K562 (cell line): ENCODE results near the gene PHKA2.

Experiments used
- CHD2 ChIP-seq: IDR thresholded peaks from 2 replicates; pipeline ENCODE4 v1.6.1; 2011; ENCODE audit warnings: low read depth, low read length
- RBM17 ChIP-seq: fragments of 200-400 bp; formaldehyde crosslinking; IDR thresholded peaks from 2 replicates; pipeline ENCODE4 v1.6.1; 2017; ENCODE audit warnings: low read depth, mild to moderate bottlenecking, low read length, borderline replicate concordance
- ZNF76 ChIP-seq: fragments of 250-450 bp; sonication (Bioruptor Pico); IDR thresholded peaks from 2 replicates; pipeline ENCODE4 v1.4.0; 2020; ENCODE audit warnings: mild to moderate bottlenecking, moderate library complexity, borderline replicate concordance
- TF ChIP-seq, protein P1 (sequence below): IDR thresholded peaks from 3 replicates; pipeline ENCODE4 v1.6.1; 2011; ENCODE audit warnings: borderline replicate concordance, mild to moderate bottlenecking; ENCODE audit not compliant: insufficient read length, insufficient read depth
- TF ChIP-seq, protein P2 (sequence below), 3 experiments: IDR thresholded peaks in 2 of 3; conservative IDR thresholded peaks in 1 of 3; 2 replicates each; pipeline ENCODE4 v1.5.1; 2011 to 2012; ENCODE audit warnings: low read length in 3 of 3, mild to moderate bottlenecking in 3 of 3, control low read depth in 2 of 3, improper control_type of control experiment in 1 of 3, inconsistent platforms in 1 of 3, low read depth in 1 of 3, mixed read lengths in 1 of 3, moderate library complexity in 1 of 3; ENCODE audit not compliant: insufficient read depth in 2 of 3

DNA sequence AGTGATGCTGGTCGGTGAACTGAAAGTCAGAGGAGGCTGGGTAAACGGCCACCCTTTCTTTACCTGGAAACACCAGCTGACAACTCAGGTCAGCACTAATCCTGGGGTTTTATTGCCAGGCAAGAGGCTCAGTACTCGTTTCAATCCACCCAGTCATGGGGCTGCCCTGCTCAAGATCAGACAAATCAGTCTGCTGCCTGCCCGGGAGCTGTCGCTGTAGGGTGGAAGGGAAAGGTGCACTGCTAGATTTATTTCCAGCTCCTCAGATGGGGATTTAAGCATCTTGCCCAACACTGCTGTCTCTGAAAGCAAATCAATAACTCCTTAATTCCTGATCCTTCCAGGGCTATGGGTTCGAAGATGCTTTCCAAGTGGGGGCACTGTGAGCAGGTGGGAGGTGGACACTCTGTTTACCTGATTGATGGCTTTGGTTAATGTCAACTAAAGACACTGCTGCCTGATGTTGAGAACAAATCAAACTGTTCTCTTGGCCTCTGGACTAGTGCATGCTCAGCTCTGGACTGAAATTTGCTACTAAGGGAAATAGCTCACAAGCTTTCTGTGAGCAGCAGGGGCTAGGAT lies 59.3 kb downstream of the PHKA2 start:
- TF ChIP-seq CHD2, result no peak
- TF ChIP-seq, protein P1, sequence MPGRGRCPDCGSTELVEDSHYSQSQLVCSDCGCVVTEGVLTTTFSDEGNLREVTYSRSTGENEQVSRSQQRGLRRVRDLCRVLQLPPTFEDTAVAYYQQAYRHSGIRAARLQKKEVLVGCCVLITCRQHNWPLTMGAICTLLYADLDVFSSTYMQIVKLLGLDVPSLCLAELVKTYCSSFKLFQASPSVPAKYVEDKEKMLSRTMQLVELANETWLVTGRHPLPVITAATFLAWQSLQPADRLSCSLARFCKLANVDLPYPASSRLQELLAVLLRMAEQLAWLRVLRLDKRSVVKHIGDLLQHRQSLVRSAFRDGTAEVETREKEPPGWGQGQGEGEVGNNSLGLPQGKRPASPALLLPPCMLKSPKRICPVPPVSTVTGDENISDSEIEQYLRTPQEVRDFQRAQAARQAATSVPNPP, result no peak
- TF ChIP-seq RBM17, result no peak
- no peak for TF ChIP-seq ZNF76
- TF ChIP-seq, protein P2, sequence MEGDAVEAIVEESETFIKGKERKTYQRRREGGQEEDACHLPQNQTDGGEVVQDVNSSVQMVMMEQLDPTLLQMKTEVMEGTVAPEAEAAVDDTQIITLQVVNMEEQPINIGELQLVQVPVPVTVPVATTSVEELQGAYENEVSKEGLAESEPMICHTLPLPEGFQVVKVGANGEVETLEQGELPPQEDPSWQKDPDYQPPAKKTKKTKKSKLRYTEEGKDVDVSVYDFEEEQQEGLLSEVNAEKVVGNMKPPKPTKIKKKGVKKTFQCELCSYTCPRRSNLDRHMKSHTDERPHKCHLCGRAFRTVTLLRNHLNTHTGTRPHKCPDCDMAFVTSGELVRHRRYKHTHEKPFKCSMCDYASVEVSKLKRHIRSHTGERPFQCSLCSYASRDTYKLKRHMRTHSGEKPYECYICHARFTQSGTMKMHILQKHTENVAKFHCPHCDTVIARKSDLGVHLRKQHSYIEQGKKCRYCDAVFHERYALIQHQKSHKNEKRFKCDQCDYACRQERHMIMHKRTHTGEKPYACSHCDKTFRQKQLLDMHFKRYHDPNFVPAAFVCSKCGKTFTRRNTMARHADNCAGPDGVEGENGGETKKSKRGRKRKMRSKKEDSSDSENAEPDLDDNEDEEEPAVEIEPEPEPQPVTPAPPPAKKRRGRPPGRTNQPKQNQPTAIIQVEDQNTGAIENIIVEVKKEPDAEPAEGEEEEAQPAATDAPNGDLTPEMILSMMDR (IDR thresholded peaks at IDR 0.05 in 2 of 3, conservative IDR thresholded peaks at IDR 0.05 in 1 of 3; ENCODE audit: insufficient read depth in 2 of 3, low read depth in 1 of 3, low read length in 3 of 3), result no peak
